H1 (cell line): ENCODE results near the gene WDR6. TPM values are rescaled to one million over a fixed set of nuclear protein-coding genes. Genes with fewer than 3 reads are reported as not detected.

ENCODE experiments used
- CTCF ChIA-PET: fragments of 300-600 bp; sonication (Branson Sonifier 250); formaldehyde crosslinking; loops from one replicate; lab custom pipeline; 2021; ENCODE audit not compliant: partially characterized antibody; lab: Charles Lee
- POLR2A ChIA-PET: fragments of 300-600 bp; sonication (Branson Sonifier 250); formaldehyde crosslinking; loops from one replicate; lab custom pipeline; 2021; ENCODE audit warnings: inconsistent platforms; ENCODE audit not compliant: partially characterized antibody; lab: Charles Lee
- DNase-seq, 2 experiments: peaks; one replicate each; pipeline versions ENCODE4 v3.0.0 to v3.0.0-alpha.2; 2010 to 2022; ENCODE audit warnings: low spot score in 2 of 2, low read depth in 1 of 2, mixed read lengths in 1 of 2
- FAIRE-seq: peaks from 2 replicates; lab custom pipeline; 2011; peaks lifted over from hg19 to GRCh38; lab: Jason Lieb, UNC
- H2AFZ ChIP-seq: 2 replicates; pipeline ENCODE4 v1.8.1; 2012; ENCODE audit warnings: low read length, inconsistent platforms
- H2AK5ac ChIP-seq: 2 replicates; pipeline ENCODE4 v1.6.1; 2013; ENCODE audit warnings: low read depth, low read length
- H2BK120ac ChIP-seq: replicated peaks from 2 replicates; pipeline ENCODE3; 2013; ENCODE audit warnings: low read depth, low read length, inconsistent platforms
- H2BK12ac ChIP-seq: 2 replicates; pipeline ENCODE4 v1.6.1; 2013; ENCODE audit warnings: low read depth, low read length
- H2BK15ac ChIP-seq: 2 replicates; pipeline ENCODE4 v1.6.1; 2013; ENCODE audit warnings: low read length
- H2BK20ac ChIP-seq: 2 replicates; pipeline ENCODE4 v1.6.1; 2013; ENCODE audit warnings: low read length
- H2BK5ac ChIP-seq: 2 replicates; pipeline ENCODE4 v1.6.1; 2013; ENCODE audit warnings: low read depth, low read length
- H3K14ac ChIP-seq: 2 replicates; pipeline ENCODE4 v1.6.1; 2013; ENCODE audit warnings: inconsistent platforms; ENCODE audit not compliant: insufficient read length
- H3K18ac ChIP-seq: 2 replicates; pipeline ENCODE4 v1.6.1; 2013; ENCODE audit warnings: low read length; ENCODE audit errors: extremely low read depth
- H3K23ac ChIP-seq: 2 replicates; pipeline ENCODE4 v1.6.1; 2013; ENCODE audit warnings: inconsistent platforms; ENCODE audit not compliant: insufficient read length
- H3K23me2 ChIP-seq: 2 replicates; pipeline ENCODE4 v1.6.1; 2013; ENCODE audit warnings: low read depth, low read length
- H3K27ac ChIP-seq: 2 replicates; pipeline ENCODE4 v1.6.1; 2011; ENCODE audit warnings: low read depth, low read length, inconsistent platforms
- H3K27me3 ChIP-seq, 4 experiments: replicated peaks in 1 of 4; 1 replicate in 1 of 4; 2 replicates in 3 of 4; pipeline versions ENCODE4 v1.6.1 to v1.8.1; 2011 to 2013; ENCODE audit warnings: low read length in 3 of 4, mild to moderate bottlenecking in 3 of 4, inconsistent platforms in 2 of 4, mixed read lengths in 2 of 4, moderate library complexity in 1 of 4; ENCODE audit not compliant: control insufficient read depth in 3 of 4, insufficient read depth in 3 of 4; ENCODE audit errors: extremely low read depth in 1 of 4
- H3K36me3 ChIP-seq, 4 experiments: 2 replicates each; pipeline versions ENCODE4 v1.6.1 to v1.8.1; 2011 to 2013; ENCODE audit warnings: mild to moderate bottlenecking in 4 of 4, low read length in 3 of 4, moderate library complexity in 2 of 4, control low read depth in 1 of 4, inconsistent platforms in 1 of 4; ENCODE audit not compliant: insufficient read depth in 4 of 4, control insufficient read depth in 2 of 4
- H3K4ac ChIP-seq: replicated peaks from 2 replicates; pipeline ENCODE3; 2013; ENCODE audit warnings: low read length, low read depth, mixed read lengths, inconsistent platforms; ENCODE audit not compliant: insufficient read length
- H3K4me1 ChIP-seq, 4 experiments: replicated peaks in 1 of 4; 1 replicate in 1 of 4; 2 replicates in 3 of 4; pipeline versions ENCODE4 v1.6.1 to v1.8.1; 2011 to 2013; ENCODE audit warnings: low read length in 3 of 4, inconsistent platforms in 2 of 4, mixed read lengths in 1 of 4; ENCODE audit not compliant: insufficient read depth in 4 of 4, control insufficient read depth in 3 of 4
- H3K4me2 ChIP-seq, 2 experiments: 2 replicates each; pipeline versions ENCODE4 v1.6.1 to v1.8.1; 2011 to 2013; ENCODE audit warnings: low read depth in 2 of 2, low read length in 2 of 2, control low read depth in 1 of 2, inconsistent platforms in 1 of 2, mild to moderate bottlenecking in 1 of 2; ENCODE audit not compliant: insufficient read depth in 1 of 2
- H3K4me3 ChIP-seq, 4 experiments: fragments of 200-600, 300-600 bp in 1 of 4; sonication (generic), shearing (Covaris generic), sonication (Bioruptor Twin) in 1 of 4; 2 replicates each; pipeline versions ENCODE4 v1.5.1 to v1.8.1; 2011 to 2016; ENCODE audit warnings: low read length in 4 of 4, low read depth in 3 of 4, control low read depth in 2 of 4, inconsistent platforms in 2 of 4, mild to moderate bottlenecking in 2 of 4, mixed read lengths in 1 of 4, moderate library complexity in 1 of 4; ENCODE audit not compliant: insufficient read depth in 2 of 4; ENCODE audit errors: extremely low read depth in 1 of 4
- H3K56ac ChIP-seq: replicated peaks from 2 replicates; pipeline ENCODE3; 2013; ENCODE audit warnings: low read depth, mild to moderate bottlenecking, mixed read lengths, low read length, inconsistent platforms; ENCODE audit not compliant: insufficient read length
- H3K79me1 ChIP-seq: 2 replicates; pipeline ENCODE4 v1.6.1; 2013; ENCODE audit warnings: low read depth, low read length, control low read depth
- H3K79me2 ChIP-seq, 2 experiments: 2 replicates each; pipeline versions ENCODE4 v1.6.1 to v1.8.1; 2012 to 2013; ENCODE audit warnings: low read length in 2 of 2, mild to moderate bottlenecking in 2 of 2, inconsistent platforms in 1 of 2; ENCODE audit not compliant: insufficient read depth in 2 of 2, control insufficient read depth in 1 of 2
- H3K9ac ChIP-seq, 4 experiments: replicated peaks in 1 of 4; 1 replicate in 1 of 4; 2 replicates in 3 of 4; pipeline versions ENCODE4 v1.6.1 to v1.8.1; 2011 to 2013; ENCODE audit warnings: low read depth in 3 of 4, low read length in 3 of 4, control low read depth in 2 of 4, mild to moderate bottlenecking in 2 of 4, moderate library complexity in 2 of 4, inconsistent platforms in 1 of 4; ENCODE audit errors: extremely low read depth in 1 of 4
- H3K9me3 ChIP-seq, 2 experiments: 2 replicates each; pipeline versions ENCODE4 v1.6.1 to v1.8.1; 2012 to 2013; ENCODE audit warnings: mild to moderate bottlenecking in 2 of 2, moderate library complexity in 2 of 2, control low read depth in 1 of 2, inconsistent platforms in 1 of 2, low read depth in 1 of 2, low read length in 1 of 2, mixed read lengths in 1 of 2; ENCODE audit not compliant: insufficient read depth in 2 of 2
- H4K20me1 ChIP-seq, 2 experiments: replicated peaks in 1 of 2; 2 replicates each; pipeline versions ENCODE3 to v1.8.1; 2011 to 2013; ENCODE audit warnings: inconsistent platforms in 2 of 2, low read length in 2 of 2, mild to moderate bottlenecking in 1 of 2; ENCODE audit not compliant: insufficient read depth in 2 of 2, control insufficient read depth in 1 of 2
- H4K5ac ChIP-seq: 2 replicates; pipeline ENCODE4 v1.6.1; 2013; ENCODE audit warnings: low read length, low read depth, mixed read lengths, inconsistent platforms; ENCODE audit not compliant: insufficient read length
- H4K8ac ChIP-seq: 2 replicates; pipeline ENCODE4 v1.8.0; 2013; ENCODE audit warnings: mild to moderate bottlenecking, moderate library complexity, low read length, inconsistent platforms; ENCODE audit not compliant: insufficient read depth; ENCODE audit errors: extremely low read depth
- H4K91ac ChIP-seq: replicated peaks from 2 replicates; pipeline ENCODE3; 2013; ENCODE audit warnings: low read length, mixed read lengths, inconsistent platforms; ENCODE audit not compliant: insufficient read length
- CHD1 ChIP-seq: IDR thresholded peaks from 2 replicates; pipeline ENCODE4 v1.6.1; 2012; ENCODE audit warnings: low read depth, low read length, improper control_type of control experiment
- CHD2 ChIP-seq: IDR thresholded peaks from 2 replicates; pipeline ENCODE4 v1.6.1; 2012; ENCODE audit warnings: low read length, improper control_type of control experiment
- EP300 ChIP-seq, 2 experiments: IDR thresholded peaks; 1 replicate in 1 of 2; 2 replicates in 1 of 2; pipeline ENCODE4 v1.6.1; 2011 to 2012; ENCODE audit warnings: low read depth in 2 of 2, low read length in 2 of 2, mild to moderate bottlenecking in 2 of 2, borderline replicate concordance in 1 of 2, inconsistent platforms in 1 of 2, moderate library complexity in 1 of 2
- HDAC6 ChIP-seq: IDR thresholded peaks from one replicate; pipeline ENCODE4 v1.7.1; 2012; ENCODE audit warnings: low read depth, mild to moderate bottlenecking, inconsistent platforms, low read length, moderate library complexity
- KDM5A ChIP-seq: fragments of 200-600 bp; IDR thresholded peaks from 2 replicates; pipeline ENCODE4 v1.7.1; 2012; ENCODE audit warnings: mild to moderate bottlenecking, low read length, inconsistent platforms, mixed read lengths
- MAX ChIP-seq: IDR thresholded peaks from 2 replicates; pipeline ENCODE4 v1.6.1; 2012; ENCODE audit warnings: inconsistent platforms
- NRF1 ChIP-seq: IDR thresholded peaks from 2 replicates; pipeline ENCODE4 v1.6.1; 2011; ENCODE audit warnings: mild to moderate bottlenecking, low read depth, low read length, improper control_type of control experiment
- RFX5 ChIP-seq: IDR thresholded peaks from 2 replicates; pipeline ENCODE4 v1.6.1; 2011; ENCODE audit warnings: low read depth, low read length, improper control_type of control experiment, borderline replicate concordance
- RNF2 ChIP-seq: fragments of 200-900, 300-1000 bp; sonication (generic); IDR thresholded peaks from 2 replicates; pipeline ENCODE4 v1.7.1; 2016; ENCODE audit warnings: borderline replicate concordance, low read depth, mild to moderate bottlenecking, antibody characterized with exemption, low read length; ENCODE audit not compliant: poor library complexity, severe bottlenecking; ENCODE audit errors: missing control alignments
- WGBS, 2 experiments: shearing (Covaris generic) in 1 of 2; methylation state at CpG; one replicate each; pipeline versions ENCODE4 v1.1.6 to v1.1.7; 2013 to 2015; ENCODE audit warnings: low lambda C conversion rate in 2 of 2, mixed read lengths in 2 of 2, inconsistent platforms in 1 of 2, low coverage in 1 of 2, missing lambda C conversion rate in 1 of 2; ENCODE audit not compliant: insufficient replicate concordance in 2 of 2, insufficient coverage in 1 of 2, insufficient read length in 1 of 2; ENCODE audit errors: extremely low coverage in 1 of 2, missing lambda C conversion rate in 1 of 2; 5-methylcytosine and 5-hydroxymethylcytosine counted together
- polyA plus RNA-seq, 7 experiments: library from polyadenylated mRNA; depleted of rRNA in 3 of 7; stranded (reverse) in 5 of 7; unstranded in 2 of 7; fragments of >200 nt in 5 of 7; fragments of 200-250 nt in 2 of 7; gene quantifications; 1 replicate in 5 of 7; 2 replicates in 1 of 7; 4 replicates in 1 of 7; pipeline versions ENCODE4 v1.2.1 to v1.2.3, GENCODE V29; 2011 to 2013; ENCODE audit warnings: missing spikeins in 2 of 7, mixed read lengths in 2 of 7
- total RNA-seq: library from RNA; stranded (reverse); fragmentation: NEBNext Ultra II Directional; extraction: Animal tissue kit (Norgen Biotek cat#: 25700); gene quantifications from 2 replicates; pipeline ENCODE4 v1.2.1, GENCODE V29; 2021
- TF ChIP-seq, protein P1 (sequence below): IDR thresholded peaks from 2 replicates; pipeline ENCODE4 v1.6.1; 2011; ENCODE audit warnings: low read depth, mild to moderate bottlenecking, low read length; ENCODE audit not compliant: insufficient read depth
- TF ChIP-seq, protein P2 (sequence below): IDR thresholded peaks from 2 replicates; pipeline ENCODE4 v1.6.1; 2011; ENCODE audit warnings: low read length, improper control_type of control experiment

Gene WDR6
- total and polyA plus RNA-seq, 2 of the 8 experiments (the other 6 are each of a cell fraction or from before 2014, with no cell fraction given) = 180 to 257 TPM

DNA sequence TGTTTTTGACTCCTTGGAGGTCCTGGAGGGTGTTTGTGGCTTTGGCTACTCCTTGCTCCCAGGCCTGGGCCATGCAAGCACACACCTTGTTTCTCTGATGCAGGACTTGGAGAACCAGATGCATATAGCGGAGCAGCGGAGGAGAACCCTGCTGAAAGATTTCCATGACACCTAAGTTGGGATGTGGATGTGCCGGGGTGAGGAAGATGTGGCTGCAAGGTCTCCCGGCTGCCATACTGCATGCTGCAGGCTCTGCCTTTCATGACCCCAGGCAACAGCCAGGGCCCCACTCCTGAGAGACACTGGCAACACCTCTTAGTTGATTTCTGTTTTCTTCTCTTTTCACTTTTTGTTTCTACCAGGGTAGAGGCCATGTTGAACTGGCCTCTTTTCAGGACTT is 24.1 kb upstream of the WDR6 start:
- H3K4me2 ChIP-seq = no peak overlapping the region
- no peak for DNase-seq
- H2AK5ac ChIP-seq = no peak overlapping the region
- no peak overlapping the region for H4K91ac ChIP-seq
- no peak overlapping the region for H3K27ac ChIP-seq
- peaks cover 15 to 59% (median 47%) of the 10 kb centered on the region in 4 experiments for H3K36me3 ChIP-seq
- no peak overlapping the region for H3K23ac ChIP-seq
- H3K9ac ChIP-seq = no peak overlapping the region
- no peak overlapping the region for H2BK15ac ChIP-seq
- peaks cover 2% of the 10 kb centered on the region; the same call in 1 of the 2 replicates for H3K79me1 ChIP-seq
- H3K56ac ChIP-seq = no peak overlapping the region
- no peak overlapping the region for H3K4me3 ChIP-seq
- H3K27me3 ChIP-seq = no peaks in the 10 kb centered on the region
- no peak overlapping the region for H2BK20ac ChIP-seq
- H3K9me3 ChIP-seq = no peaks in the 10 kb centered on the region
- H4K20me1 ChIP-seq = peaks cover 3 to 11% of the 10 kb centered on the region in 2 experiments
- CTCF ChIA-PET = interaction anchor here (0.7 to 19.9 kb wide), 3 partner anchors 13 to 32 kb away, joined by 3 to 467 read pairs (median 3); partner anchors contain the start of genes DALRD3, NDUFAF3 and WDR6
- WGBS, 2 experiments = 100% methylated on average over 4 of the region's 4 CpGs; no CpG with 5 or more reads in 1 of the 2 experiments
- H2AFZ ChIP-seq = no peak overlapping the region
- H2BK12ac ChIP-seq = no peak overlapping the region
- no peak overlapping the region for H4K8ac ChIP-seq
- no peak overlapping the region for H3K14ac ChIP-seq
- no peaks in the 10 kb centered on the region for H3K23me2 ChIP-seq
- no peak overlapping the region for H3K18ac ChIP-seq
- no peaks in the 10 kb centered on the region for H3K4me1 ChIP-seq
- H3K4ac ChIP-seq = no peak overlapping the region
- FAIRE-seq = no peak
- no peaks in the 10 kb centered on the region for H3K79me2 ChIP-seq
- POLR2A ChIA-PET = interaction anchor here (1.2 to 38.8 kb wide), 2 partner anchors 9 to 30 kb away, joined by 3 to 1518 read pairs; partner anchors contain the start of genes DALRD3, IMPDH2, NDUFAF3 and WDR6
- no peak overlapping the region for H2BK5ac ChIP-seq
- no peak overlapping the region for H2BK120ac ChIP-seq
- H4K5ac ChIP-seq = no peak overlapping the region
- TF ChIP-seq CHD2 (no peak), EP300 (IDR thresholded peaks at IDR 0.05; ENCODE audit: borderline replicate concordance in 1 of 2, low read depth in 2 of 2, low read length in 2 of 2) (no peak), KDM5A (no peak), RFX5 (no peak), NRF1 (no peak), MAX (no peak), CHD1 (no peak), RNF2 (no peak), HDAC6 (no peak)
- TF ChIP-seq, protein P1, sequence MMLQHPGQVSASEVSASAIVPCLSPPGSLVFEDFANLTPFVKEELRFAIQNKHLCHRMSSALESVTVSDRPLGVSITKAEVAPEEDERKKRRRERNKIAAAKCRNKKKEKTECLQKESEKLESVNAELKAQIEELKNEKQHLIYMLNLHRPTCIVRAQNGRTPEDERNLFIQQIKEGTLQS = no peak
- TF ChIP-seq, protein P2, sequence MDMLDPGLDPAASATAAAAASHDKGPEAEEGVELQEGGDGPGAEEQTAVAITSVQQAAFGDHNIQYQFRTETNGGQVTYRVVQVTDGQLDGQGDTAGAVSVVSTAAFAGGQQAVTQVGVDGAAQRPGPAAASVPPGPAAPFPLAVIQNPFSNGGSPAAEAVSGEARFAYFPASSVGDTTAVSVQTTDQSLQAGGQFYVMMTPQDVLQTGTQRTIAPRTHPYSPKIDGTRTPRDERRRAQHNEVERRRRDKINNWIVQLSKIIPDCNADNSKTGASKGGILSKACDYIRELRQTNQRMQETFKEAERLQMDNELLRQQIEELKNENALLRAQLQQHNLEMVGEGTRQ = no peak
